HG02588 (cell line): ENCODE results near the gene PRKCZ.

Experiments used
- ATAC-seq: cut with Tn5 transposase; IDR thresholded peaks from one replicate; pipeline ENCODE4 v1.9.1; 2021; ENCODE audit warnings: mild to moderate bottlenecking, moderate library complexity; ENCODE audit not compliant: unreplicated experiment

PRKCZ gene

GRCh38 chr1:2189459-2190425 is 139.5 kb downstream of the PRKCZ start:
- ATAC-seq, result peak; percentile 66

GRCh38 chr1:2190491-2190976 is 140.3 kb downstream of the PRKCZ start:
- no peak for ATAC-seq

GRCh38 chr1:2192031-2192995 is 142.1 kb downstream of the PRKCZ start:
- ATAC-seq, result no peak

- ATAC-seq, result no peak
Measured at GRCh38 chr1:2193514-2194281, 143.5 kb downstream of the PRKCZ start.

GRCh38 chr1:2194319-2194897 is 144.2 kb downstream of the PRKCZ start, which contains the start of gene FAAP20:
TSS of gene FAAP20 (minus strand) at chr1:2194772. CDS start at chr1:2194749, 23 bp downstream.
- peak; percentile 35 for ATAC-seq

- ATAC-seq, result peak; percentile 51
Measured at GRCh38 chr1:2194898-2195673, 144.9 kb downstream of the PRKCZ start.

- ATAC-seq, result no peak
Measured at GRCh38 chr1:2195785-2196184, 145.6 kb downstream of the PRKCZ start.

- no peak for ATAC-seq
Measured at GRCh38 chr1:2196901-2197638, 146.9 kb downstream of the PRKCZ start.

GRCh38 chr1:2197707-2198165 is 147.5 kb downstream of the PRKCZ start:
- no peak for ATAC-seq

GRCh38 chr1:2198571-2198970 is 148.4 kb downstream of the PRKCZ start:
- ATAC-seq, result no peak

GRCh38 chr1:2199042-2199810 is 149.0 kb downstream of the PRKCZ start:
- ATAC-seq, result no peak

GRCh38 chr1:2200308-2200943 is 150.2 kb downstream of the PRKCZ start:
- no peak for ATAC-seq

- no peak for ATAC-seq
Measured at GRCh38 chr1:2201062-2201461, 150.9 kb downstream of the PRKCZ start.

GRCh38 chr1:2202008-2202575 is 151.9 kb downstream of the PRKCZ start:
- ATAC-seq, result no peak

GRCh38 chr1:2202843-2203601 is 152.8 kb downstream of the PRKCZ start:
- ATAC-seq, result no peak
